Nephron progenitor cell (in vitro differentiated cells): Measurements from ENCODE around the gene TRAP1.
A peak's percentile ranks its signal among the peaks of the same experiment; 100 is the strongest.

ENCODE experiments used
- DNase-seq: peaks from one replicate; pipeline ENCODE4 v3.0.0; 2021
- H3K27ac Mint-ChIP-seq: 2 replicates; pipeline ENCODE4 v1.8.0; 2021; ENCODE audit warnings: mild to moderate bottlenecking, moderate library complexity, mixed read lengths
- H3K27me3 Mint-ChIP-seq: 2 replicates; pipeline ENCODE4 v1.8.0; 2021; ENCODE audit warnings: mild to moderate bottlenecking, low read depth, mixed read lengths; ENCODE audit not compliant: poor library complexity
- H3K36me3 Mint-ChIP-seq: 2 replicates; pipeline ENCODE4 v1.8.0; 2021; ENCODE audit warnings: low read depth, mixed read lengths
- H3K4me1 Mint-ChIP-seq: 2 replicates; pipeline ENCODE4 v1.8.0; 2021; ENCODE audit warnings: mixed read lengths
- H3K4me3 Mint-ChIP-seq: 2 replicates; pipeline ENCODE4 v1.8.0; 2021; ENCODE audit warnings: mild to moderate bottlenecking, moderate library complexity, mixed read lengths
- H3K9me3 Mint-ChIP-seq: 2 replicates; pipeline ENCODE4 v1.8.0; 2021; ENCODE audit warnings: mild to moderate bottlenecking, moderate library complexity, mixed read lengths
- TF ChIP-seq, protein P1 (sequence below): fragments of 200-600 bp; sonication (generic); IDR thresholded peaks from 2 replicates; pipeline ENCODE4 v1.5.0; 2021; ENCODE audit warnings: antibody characterized with exemption

TRAP1 gene

DNA sequence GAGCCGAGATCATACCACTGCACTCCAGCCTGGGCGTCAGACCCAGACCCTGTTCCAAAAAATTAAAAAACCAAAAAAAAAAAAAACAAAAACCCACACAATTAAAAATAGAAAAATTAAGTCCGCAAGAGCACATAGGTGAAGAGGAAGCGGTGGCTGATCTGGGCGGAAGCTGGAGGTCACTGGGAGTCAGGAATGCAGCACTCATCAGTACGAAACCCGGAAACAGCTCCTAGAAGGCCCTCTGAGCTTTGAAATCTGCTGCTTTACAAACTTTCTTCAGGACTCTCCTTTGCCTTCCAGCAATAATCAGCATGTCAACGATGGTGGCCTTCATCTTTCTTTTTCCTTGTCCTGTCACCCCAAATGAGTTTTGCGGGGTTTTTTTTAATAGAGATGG is 29.5 kb downstream of the TRAP1 start:
- Mint-ChIP-seq H3K9me3 (no peaks in the 10 kb centered on the region), H3K27ac (peak overlapping the region; percentile 54), H3K27me3 (peaks cover 2% of the 10 kb centered on the region), H3K4me3 (no peak overlapping the region), H3K36me3 (peaks cover 67% of the 10 kb centered on the region), H3K4me1 (peaks cover 15% of the 10 kb centered on the region)
- TF ChIP-seq, protein P1, sequence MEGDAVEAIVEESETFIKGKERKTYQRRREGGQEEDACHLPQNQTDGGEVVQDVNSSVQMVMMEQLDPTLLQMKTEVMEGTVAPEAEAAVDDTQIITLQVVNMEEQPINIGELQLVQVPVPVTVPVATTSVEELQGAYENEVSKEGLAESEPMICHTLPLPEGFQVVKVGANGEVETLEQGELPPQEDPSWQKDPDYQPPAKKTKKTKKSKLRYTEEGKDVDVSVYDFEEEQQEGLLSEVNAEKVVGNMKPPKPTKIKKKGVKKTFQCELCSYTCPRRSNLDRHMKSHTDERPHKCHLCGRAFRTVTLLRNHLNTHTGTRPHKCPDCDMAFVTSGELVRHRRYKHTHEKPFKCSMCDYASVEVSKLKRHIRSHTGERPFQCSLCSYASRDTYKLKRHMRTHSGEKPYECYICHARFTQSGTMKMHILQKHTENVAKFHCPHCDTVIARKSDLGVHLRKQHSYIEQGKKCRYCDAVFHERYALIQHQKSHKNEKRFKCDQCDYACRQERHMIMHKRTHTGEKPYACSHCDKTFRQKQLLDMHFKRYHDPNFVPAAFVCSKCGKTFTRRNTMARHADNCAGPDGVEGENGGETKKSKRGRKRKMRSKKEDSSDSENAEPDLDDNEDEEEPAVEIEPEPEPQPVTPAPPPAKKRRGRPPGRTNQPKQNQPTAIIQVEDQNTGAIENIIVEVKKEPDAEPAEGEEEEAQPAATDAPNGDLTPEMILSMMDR, result no peak
- no peak for DNase-seq

- Mint-ChIP-seq H3K4me3 (no peak overlapping the region), H3K36me3 (peaks cover 75% of the 10 kb centered on the region), H3K9me3 (peaks cover under 1% of the 10 kb centered on the region), H3K27ac (peak overlapping the region; percentile 54), H3K4me1 (peaks cover 15% of the 10 kb centered on the region), H3K27me3 (peaks cover 2% of the 10 kb centered on the region)
- TF ChIP-seq, protein P1, result no peak
- no peak for DNase-seq
Measured at GRCh38 chr16:3687021-3687420, 30.3 kb downstream of the TRAP1 start.

DNA sequence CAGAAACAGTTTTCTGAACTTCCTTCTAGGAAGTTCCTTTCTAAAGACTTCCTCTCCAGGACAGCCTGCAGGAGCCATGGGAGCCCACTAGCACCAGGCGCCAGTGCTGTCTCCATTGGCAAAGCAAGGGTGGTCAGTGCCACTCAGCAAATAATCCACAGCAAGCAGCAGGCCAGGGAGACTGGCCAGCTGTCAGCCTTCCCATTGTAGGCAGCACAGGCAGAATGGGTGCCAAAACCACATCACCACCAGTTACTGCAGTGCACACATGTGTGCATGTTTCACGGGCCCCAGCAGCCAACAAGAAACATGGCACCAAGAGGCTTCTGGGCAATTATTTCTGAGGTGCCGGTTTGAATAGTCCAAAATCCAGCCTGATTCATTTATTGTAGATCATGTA is 36.1 kb downstream of the TRAP1 start:
- Mint-ChIP-seq H3K9me3 (peaks cover 5% of the 10 kb centered on the region), H3K27me3 (no peaks in the 10 kb centered on the region), H3K36me3 (peaks cover 76% of the 10 kb centered on the region), H3K4me1 (no peaks in the 10 kb centered on the region), H3K27ac (no peak overlapping the region), H3K4me3 (no peak overlapping the region)
- TF ChIP-seq, protein P1, result no peak
- DNase-seq, result no peak

DNA sequence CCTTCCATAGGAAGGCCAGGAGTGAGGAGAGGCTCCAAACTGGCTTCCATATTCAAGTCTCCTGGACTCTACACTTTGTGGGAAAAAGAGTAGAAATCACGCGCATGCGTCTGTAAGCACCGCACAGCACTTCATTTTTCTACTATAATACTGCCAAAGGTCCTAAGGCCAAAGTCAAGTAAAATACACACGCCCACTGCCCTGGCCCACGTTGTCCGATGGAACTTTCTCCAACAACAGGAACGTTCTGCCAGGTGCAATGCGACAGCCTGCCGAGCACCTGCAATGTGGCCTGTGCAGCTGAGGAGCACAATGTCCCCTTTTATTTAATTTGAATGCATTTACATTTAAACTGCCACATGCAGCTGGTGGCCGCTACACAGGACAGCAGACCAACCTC is 39.3 kb downstream of the TRAP1 start:
- Mint-ChIP-seq H3K36me3 (peaks cover 70% of the 10 kb centered on the region), H3K4me1 (peaks cover 15% of the 10 kb centered on the region), H3K27me3 (no peaks in the 10 kb centered on the region), H3K4me3 (no peak overlapping the region), H3K27ac (peak overlapping the region; percentile 59), H3K9me3 (peaks cover 5% of the 10 kb centered on the region)
- DNase-seq, result no peak
- TF ChIP-seq, protein P1, result no peak

DNA sequence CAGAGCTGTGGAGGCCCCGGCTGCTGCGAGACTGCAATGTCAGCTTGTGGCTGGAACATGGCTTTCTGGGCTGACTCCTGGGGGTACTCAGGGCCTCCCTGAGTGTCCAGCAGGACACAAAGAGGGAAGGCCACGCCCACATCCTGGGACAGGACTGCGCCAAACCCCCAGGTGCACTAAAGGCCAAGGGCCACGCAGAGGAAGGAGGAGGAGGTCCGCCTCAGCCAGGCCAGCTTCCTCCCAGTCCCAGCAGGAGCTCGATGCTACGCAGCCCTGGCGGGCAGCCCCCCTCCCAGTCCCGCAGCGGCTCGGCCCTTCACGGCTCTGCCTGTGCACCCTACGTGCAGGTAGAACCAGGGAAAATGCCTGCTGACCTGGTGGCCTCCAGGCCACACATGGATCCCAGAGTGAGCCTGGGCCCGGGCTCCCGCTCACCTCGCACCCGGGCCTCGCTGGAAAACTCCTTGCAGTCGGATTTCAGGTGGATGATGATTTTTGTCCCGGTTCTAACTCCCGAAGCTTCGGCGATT is 41.7 kb downstream of the TRAP1 start:
- Mint-ChIP-seq H3K9me3 (no peaks in the 10 kb centered on the region), H3K4me1 (peaks cover 15% of the 10 kb centered on the region), H3K27ac (no peak overlapping the region), H3K36me3 (peaks cover 67% of the 10 kb centered on the region), H3K4me3 (no peak overlapping the region), H3K27me3 (no peaks in the 10 kb centered on the region)
- DNase-seq, result no peak
- TF ChIP-seq, protein P1, result no peak

DNA sequence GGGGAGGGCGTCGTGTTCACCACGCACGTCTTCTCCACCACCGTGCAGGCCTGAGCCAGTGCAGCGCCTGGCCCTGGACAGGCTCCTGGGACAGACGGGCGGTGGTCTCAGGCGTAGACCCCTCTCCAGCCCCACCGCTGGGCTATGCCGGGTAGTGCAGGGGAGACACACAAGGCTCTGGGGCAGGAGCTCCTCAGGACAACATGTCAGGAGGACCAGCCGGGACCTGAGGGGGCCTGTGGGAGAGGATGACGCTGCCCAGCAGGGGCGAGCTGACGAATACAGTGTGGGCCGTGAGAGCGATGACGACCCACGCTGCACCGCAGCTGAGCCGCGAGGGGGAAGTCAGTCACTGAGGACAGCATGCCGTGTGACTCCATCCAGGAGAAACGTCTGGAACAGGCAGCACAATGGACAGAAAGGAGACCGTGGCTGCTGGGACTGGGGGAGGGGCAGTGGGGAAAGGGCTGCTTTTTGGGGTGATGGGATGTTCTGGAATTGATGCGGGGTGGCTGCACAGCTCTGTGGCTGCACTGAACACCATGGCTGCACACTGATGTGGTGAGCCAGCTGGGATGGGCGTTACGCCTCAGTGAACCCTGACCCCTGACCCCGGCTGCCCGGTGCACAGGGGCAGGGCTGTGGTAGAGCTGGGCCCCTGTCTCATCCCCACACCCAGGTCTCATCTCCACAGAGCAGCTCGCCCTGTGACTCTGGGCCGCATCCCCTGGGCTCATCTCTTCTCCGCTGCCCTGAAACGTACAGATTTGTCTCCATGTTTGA is 42.6 kb downstream of the TRAP1 start:
- Mint-ChIP-seq H3K9me3 (no peaks in the 10 kb centered on the region), H3K4me1 (peaks cover 15% of the 10 kb centered on the region), H3K4me3 (no peak overlapping the region), H3K36me3 (peaks cover 71% of the 10 kb centered on the region), H3K27me3 (no peaks in the 10 kb centered on the region), H3K27ac (peak overlapping the region; percentile 98)
- DNase-seq, result peak; percentile 69
- TF ChIP-seq, protein P1, result no peak
